Measurements from ENCODE around the gene STK17A.
"Not testable (repeated sequence)": the region's sequence is repeated elsewhere in the genome, so short reads cannot be mapped to it uniquely, and the experiment has no call there.

Gene STK17A

DNA sequence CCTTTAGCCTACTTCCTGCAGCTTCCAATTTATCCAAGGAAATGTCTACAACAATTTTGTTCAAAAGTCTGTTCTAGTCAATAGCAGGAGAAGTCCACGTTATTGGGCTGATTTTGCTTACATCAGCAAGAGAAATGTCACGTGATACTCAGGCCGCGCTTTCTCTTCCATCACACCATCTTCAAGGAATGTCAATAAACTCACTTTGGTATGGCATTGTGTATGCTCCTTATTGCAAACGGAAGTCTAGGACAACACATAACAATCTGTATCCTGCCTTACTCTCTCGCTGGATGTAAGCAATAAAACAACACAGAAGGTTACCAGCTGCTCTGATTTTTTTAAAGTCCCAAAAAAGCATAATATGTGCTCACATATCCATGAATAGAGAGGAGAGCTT is 17.1 kb upstream of the STK17A start:
- H3K4me3 ChIP-seq (ENCODE audit: low read length), result no peak overlapping the region
- TF ChIP-seq CTCF (IDR thresholded peaks at IDR 0.05; ENCODE audit: insufficient read depth, low read depth, low read length, missing control alignments), result no peak
- DNase-seq (ENCODE audit: low read depth), result no peak

GRCh38 chr7:43568529-43568928 is 14.4 kb upstream of the STK17A start:
- H3K4me3 ChIP-seq (ENCODE audit: low read length), result no peak overlapping the region
- peak; percentile 99 for DNase-seq (ENCODE audit: low read depth)
- TF ChIP-seq CTCF (IDR thresholded peaks at IDR 0.05; ENCODE audit: insufficient read depth, low read depth, low read length, missing control alignments), result no peak

GRCh38 chr7:43569424-43569823 is 13.5 kb upstream of the STK17A start:
- H3K4me3 ChIP-seq (ENCODE audit: low read length), result no peak overlapping the region
- no peak for TF ChIP-seq CTCF (IDR thresholded peaks at IDR 0.05; ENCODE audit: insufficient read depth, low read depth, low read length, missing control alignments)
- DNase-seq (ENCODE audit: low read depth), result peak; percentile 93

DNA sequence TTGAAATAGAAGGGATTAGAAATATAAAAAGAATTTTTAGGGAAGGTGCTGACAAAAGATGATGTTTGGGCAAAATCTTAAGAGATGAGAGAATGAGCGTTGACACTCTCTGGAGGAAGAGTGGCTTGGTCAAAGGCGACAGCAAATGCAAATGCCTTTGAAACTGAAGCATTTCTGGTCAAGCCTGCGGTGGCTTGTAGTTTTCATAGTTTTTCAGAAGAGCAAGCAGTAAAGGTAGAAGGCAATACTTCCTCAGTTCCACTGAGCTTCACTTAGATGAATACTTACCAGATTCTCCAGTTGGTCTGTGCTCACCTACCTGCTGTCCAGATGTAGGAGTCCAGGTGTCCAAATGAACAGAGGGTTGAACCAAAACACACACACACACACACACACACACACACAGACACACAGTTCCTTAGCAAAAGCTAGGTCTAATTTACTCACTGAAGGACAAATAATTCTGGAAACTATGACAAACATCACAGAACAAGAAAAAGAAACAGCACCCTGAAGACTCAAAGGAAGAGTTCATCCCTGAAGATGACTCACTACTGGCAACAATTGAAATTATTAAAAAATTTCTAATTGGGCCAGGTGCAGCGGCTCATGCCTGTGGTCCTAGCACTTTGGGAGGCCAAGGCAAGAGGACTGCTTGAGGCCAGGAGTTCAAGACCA is 12.1 kb upstream of the STK17A start:
- no peak for TF ChIP-seq CTCF (IDR thresholded peaks at IDR 0.05; ENCODE audit: insufficient read depth, low read depth, low read length, missing control alignments)
- no peak overlapping the region for H3K4me3 ChIP-seq (ENCODE audit: low read length)
- DNase-seq (ENCODE audit: low read depth), result peak; percentile 42

- no peak for TF ChIP-seq CTCF (IDR thresholded peaks at IDR 0.05; ENCODE audit: insufficient read depth, low read depth, low read length, missing control alignments)
- no peak overlapping the region for H3K4me3 ChIP-seq (ENCODE audit: low read length)
- peak; percentile 99 for DNase-seq (ENCODE audit: low read depth)
Measured at GRCh38 chr7:43572516-43573049, 10.3 kb upstream of the STK17A start.

GRCh38 chr7:43573832-43574231 is 9.1 kb upstream of the STK17A start:
- not testable (repeated sequence) for DNase-seq (ENCODE audit: low read depth)

DNA sequence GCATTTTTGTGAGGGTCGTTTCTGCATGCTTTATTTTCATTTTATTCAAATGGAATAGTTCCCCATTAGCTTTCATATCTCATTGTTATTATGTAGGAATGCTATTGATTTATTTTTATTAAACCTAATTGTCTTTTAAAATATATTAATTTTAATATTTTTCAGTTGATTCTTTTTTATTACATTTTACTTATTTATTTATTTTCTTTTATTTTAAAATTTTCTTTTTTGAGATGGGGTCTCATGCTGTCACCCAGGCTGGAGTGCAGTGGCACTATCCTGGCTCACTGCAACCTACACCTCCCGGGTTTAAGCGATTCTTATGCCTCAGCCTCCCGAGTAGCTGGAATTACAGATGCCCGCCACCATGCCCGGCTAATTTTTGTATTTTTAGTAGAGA is 7.4 kb upstream of the STK17A start:
- no peak for DNase-seq (ENCODE audit: low read depth)
- TF ChIP-seq CTCF (IDR thresholded peaks at IDR 0.05; ENCODE audit: insufficient read depth, low read depth, low read length, missing control alignments), result no peak
- no peak overlapping the region for H3K4me3 ChIP-seq (ENCODE audit: low read length)

More at GRCh38 chr7:43573832-43574231, 9.1 kb upstream of the STK17A start:
- H3K4me3 ChIP-seq (ENCODE audit: low read length), result not testable (repeated sequence)
